ENCODE data around the gene ELOB.

ELOB gene

DNA sequence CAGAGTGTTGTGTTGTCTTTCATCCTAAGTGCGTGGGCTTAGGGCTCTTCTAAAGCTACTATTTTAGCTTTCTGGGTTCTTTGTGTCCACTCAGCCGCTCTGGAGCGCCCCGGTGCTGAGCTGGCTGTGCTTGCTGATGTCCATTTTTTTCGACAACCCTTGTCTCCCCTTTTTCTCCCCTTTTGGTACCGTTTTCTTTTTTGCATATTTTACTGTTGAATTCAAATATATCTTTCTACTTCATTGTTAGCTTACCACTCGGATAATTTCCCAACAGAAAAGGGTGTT, 23.4 kb downstream of the ELOB start:
- H3K4me1 ChIP-seq: no peaks in the 10 kb centered on the region
- H3K36me3 ChIP-seq: peaks cover 55% of the 10 kb centered on the region
- no peak for DNase-seq
- TF ChIP-seq, protein P1, sequence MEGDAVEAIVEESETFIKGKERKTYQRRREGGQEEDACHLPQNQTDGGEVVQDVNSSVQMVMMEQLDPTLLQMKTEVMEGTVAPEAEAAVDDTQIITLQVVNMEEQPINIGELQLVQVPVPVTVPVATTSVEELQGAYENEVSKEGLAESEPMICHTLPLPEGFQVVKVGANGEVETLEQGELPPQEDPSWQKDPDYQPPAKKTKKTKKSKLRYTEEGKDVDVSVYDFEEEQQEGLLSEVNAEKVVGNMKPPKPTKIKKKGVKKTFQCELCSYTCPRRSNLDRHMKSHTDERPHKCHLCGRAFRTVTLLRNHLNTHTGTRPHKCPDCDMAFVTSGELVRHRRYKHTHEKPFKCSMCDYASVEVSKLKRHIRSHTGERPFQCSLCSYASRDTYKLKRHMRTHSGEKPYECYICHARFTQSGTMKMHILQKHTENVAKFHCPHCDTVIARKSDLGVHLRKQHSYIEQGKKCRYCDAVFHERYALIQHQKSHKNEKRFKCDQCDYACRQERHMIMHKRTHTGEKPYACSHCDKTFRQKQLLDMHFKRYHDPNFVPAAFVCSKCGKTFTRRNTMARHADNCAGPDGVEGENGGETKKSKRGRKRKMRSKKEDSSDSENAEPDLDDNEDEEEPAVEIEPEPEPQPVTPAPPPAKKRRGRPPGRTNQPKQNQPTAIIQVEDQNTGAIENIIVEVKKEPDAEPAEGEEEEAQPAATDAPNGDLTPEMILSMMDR (IDR thresholded peaks at IDR 0.05; ENCODE audit: low read depth, low read length): no peak
- H3K4me3 ChIP-seq (ENCODE audit: low read depth, low read length): peak overlapping the region; percentile 85
- H3K27me3 ChIP-seq: no peaks in the 10 kb centered on the region
- H3K9me3 ChIP-seq: no peaks in the 10 kb centered on the region

DNA sequence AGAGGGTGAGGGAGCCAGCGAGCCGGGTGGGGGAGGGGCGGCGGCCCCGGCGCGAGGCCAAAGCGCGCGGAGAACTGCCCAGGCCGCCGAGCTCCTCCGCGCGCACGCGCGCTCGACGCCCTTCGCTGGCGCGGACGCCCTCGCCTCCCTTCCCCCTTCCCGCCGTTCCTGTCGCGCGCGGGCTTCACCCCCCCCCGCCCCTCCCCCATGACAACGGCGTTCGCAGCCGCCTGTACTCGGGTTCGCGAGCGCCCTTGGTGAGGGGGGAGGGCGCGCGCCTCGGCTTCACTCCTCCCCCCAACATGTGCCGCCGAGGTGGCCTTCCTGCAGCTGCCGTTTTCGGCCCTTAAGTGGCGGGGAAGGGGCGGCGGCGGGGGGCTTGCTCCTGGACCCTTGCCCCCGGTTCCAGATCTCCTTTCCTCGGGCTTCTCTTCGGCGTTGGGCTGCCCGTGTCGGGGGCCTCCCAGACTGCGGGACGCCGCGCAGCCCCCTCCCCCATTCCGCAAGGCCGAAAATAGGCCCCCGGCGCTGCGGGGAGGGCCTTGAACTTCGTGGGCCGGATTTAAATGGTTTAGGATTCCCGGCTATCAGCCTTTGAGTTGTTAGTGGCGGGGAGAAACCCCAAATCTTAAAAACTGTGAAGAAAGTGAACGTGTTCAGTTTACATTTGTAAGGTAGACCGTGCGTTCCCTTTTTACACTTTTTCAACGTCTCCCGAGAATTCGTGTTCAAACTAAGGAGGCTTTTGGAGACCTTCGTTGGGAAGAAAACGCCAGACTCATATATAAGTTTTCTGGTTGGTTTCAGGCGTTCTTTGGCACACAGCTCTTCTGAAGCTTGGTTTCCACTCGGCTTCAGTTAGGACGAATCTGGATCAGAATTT, 24.0 kb downstream of the ELOB start:
- DNase-seq: peak; percentile 90
- H3K27me3 ChIP-seq: no peaks in the 10 kb centered on the region
- H3K9me3 ChIP-seq: no peaks in the 10 kb centered on the region
- peaks cover 49% of the 10 kb centered on the region for H3K36me3 ChIP-seq
- H3K4me1 ChIP-seq: no peaks in the 10 kb centered on the region
- peak overlapping the region; percentile 85 for H3K4me3 ChIP-seq (ENCODE audit: low read depth, low read length)
- TF ChIP-seq, protein P1 (IDR thresholded peaks at IDR 0.05; ENCODE audit: low read depth, low read length): no peak

DNA sequence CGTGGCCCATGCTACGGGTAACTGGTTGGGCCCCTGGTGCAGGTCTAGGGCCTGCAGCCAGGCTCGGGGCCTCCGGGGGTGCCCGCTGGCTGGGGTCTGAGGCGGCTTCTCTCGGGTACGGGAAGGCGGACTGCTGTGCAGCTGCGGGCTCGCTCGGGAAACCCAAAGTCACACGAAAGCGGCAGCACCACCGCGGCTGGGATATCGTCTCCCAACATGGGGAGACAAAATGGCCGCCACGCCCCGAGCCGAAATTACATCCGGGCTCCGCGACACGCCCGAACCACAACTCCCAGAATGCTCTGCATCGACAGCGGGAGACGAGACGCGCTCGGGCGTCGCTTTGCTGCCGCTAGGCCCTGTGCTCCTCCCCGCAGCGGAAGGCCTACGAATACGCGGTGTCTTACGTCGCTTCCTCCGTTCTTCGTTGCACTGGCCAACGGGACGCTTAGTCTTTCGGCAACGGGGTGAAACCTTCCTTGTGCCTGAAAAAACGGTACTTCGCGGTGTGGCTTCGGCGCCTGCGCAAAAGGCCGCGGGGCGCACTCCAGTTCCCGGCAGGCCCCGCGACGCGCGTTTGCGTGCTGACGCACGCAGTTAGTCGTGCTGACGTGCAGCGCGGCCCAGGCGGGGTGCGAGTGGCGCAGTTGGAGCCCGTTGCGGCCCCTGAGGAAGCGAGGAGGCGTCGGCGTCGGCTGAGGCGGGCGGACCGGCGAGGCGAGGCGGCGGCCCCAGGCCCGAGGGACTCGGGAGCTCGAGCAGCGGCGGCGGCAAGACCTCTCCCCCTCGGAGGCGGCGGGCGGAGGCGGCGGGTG, 24.8 kb downstream of the ELOB start, which contains the start of gene SRRM2:
TSS of gene SRRM2 (plus strand) at position 604 of the 815 bp plus-strand sequence. CDS start 3,727 bp downstream, outside the sequence.
- Histone ChIP-seq H3K27me3 (no peaks in the 10 kb centered on the region), H3K4me1 (no peaks in the 10 kb centered on the region), H3K9me3 (no peaks in the 10 kb centered on the region), H3K36me3 (peaks cover 41% of the 10 kb centered on the region), H3K4me3 (ENCODE audit: low read depth, low read length) (peak within 1 kb of the TSS; percentile 85)
- TF ChIP-seq, protein P1 (IDR thresholded peaks at IDR 0.05; ENCODE audit: low read depth, low read length): no peak
- DNase-seq: peak; percentile 97

DNA sequence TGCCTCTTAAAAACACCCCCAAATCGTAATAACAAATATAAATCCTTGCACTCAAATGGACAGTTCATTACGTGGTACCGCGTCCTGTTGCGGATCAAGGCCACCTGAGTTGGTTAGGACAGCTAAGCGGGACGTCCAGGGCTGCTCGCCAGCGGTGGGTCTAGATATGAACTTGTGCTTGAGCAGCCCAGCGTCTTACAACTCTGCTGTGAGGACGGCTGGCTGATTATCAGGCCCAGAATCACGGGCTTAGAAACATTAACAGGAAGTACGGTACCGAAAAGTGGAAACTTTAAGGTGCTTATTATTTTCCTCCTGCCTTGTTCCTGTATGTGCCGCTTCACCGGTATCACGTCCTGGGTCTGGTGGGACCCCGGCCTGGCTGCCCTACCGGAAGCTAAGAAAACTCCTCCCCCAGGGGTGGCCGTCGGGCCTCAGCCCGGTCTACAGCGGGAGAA, 25.5 kb downstream of the ELOB start:
- TF ChIP-seq, protein P1 (IDR thresholded peaks at IDR 0.05; ENCODE audit: low read depth, low read length): no peak
- Histone ChIP-seq H3K9me3 (no peaks in the 10 kb centered on the region), H3K4me3 (ENCODE audit: low read depth, low read length) (peak overlapping the region; percentile 85), H3K27me3 (no peaks in the 10 kb centered on the region), H3K36me3 (peaks cover 34% of the 10 kb centered on the region), H3K4me1 (no peaks in the 10 kb centered on the region)
- DNase-seq: peak; percentile 83

DNA sequence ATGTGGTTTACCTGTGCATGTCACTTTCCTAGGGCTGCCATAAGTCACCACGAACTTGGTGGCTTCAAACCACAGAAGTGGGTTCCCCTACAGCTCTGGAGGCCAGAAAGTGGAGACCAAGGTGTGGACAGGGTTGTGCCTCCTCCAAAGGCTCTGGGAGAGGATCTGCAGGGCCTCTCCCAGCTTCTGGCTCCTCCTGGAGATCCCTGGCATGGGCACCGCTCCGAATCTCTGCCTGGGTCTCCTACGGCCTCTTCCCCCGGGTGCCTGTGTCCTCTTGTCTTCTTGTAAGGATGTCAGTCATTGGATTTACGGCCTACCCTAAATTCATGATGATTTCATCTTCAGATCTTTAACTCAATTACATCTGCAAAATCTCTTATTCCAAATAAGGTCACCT, 27.1 kb downstream of the ELOB start:
- Histone ChIP-seq H3K4me3 (ENCODE audit: low read depth, low read length) (no peak overlapping the region), H3K9me3 (no peaks in the 10 kb centered on the region), H3K4me1 (no peaks in the 10 kb centered on the region), H3K36me3 (peaks cover 18% of the 10 kb centered on the region), H3K27me3 (no peaks in the 10 kb centered on the region)
- no peak for DNase-seq
- TF ChIP-seq, protein P1 (IDR thresholded peaks at IDR 0.05; ENCODE audit: low read depth, low read length): no peak

Data from BE2C (cell line).